GM12878 (cell line): ENCODE measurements around the gene TIMP4. TPM values are rescaled to one million over a fixed set of nuclear protein-coding genes. Genes with fewer than 3 reads are reported as not detected.

Experiments
- ATAC-seq: fragments of 200-7000 bp; cut with Tn5 transposase; 3 replicates; pipeline ENCODE4 v1.9.1; 2020; ENCODE audit warnings: mild to moderate bottlenecking, moderate library complexity
- BruUV-seq: library from RNA; stranded (reverse); fragments of 400-500 nt; replicated peaks from 2 replicates; lab custom pipeline; 2021; lab: Mats Ljungman, UMichigan
- CTCF ChIA-PET: fragments of 300-600 bp; sonication (Branson Sonifier 250); formaldehyde crosslinking; extraction: SDS; loops from one replicate; lab custom pipeline; 2021; ENCODE audit warnings: inconsistent platforms; lab: Yijun Ruan, JAX
- POLR2A ChIA-PET: fragments of 350-600 bp; formaldehyde crosslinking; extraction: SDS; loops from one replicate; lab custom pipeline; 2021; ENCODE audit warnings: inconsistent platforms; lab: Charles Lee
- RAD21 ChIA-PET: fragments of 300-600 bp; sonication (Branson Sonifier 250); formaldehyde crosslinking; loops from one replicate; lab custom pipeline; 2023; ENCODE audit warnings: antibody characterized with exemption; ENCODE audit not compliant: unreplicated experiment; lab: Charles Lee
- SMC1A ChIA-PET: fragments of 300-600 bp; sonication (Branson Sonifier 250); formaldehyde crosslinking; loops from one replicate; lab custom pipeline; 2023; ENCODE audit not compliant: unreplicated experiment, uncharacterized antibody; lab: Charles Lee
- DNase-seq: peaks from one replicate; pipeline ENCODE4 v3.0.0-alpha.2; 2011; ENCODE audit warnings: low read depth, low spot score
- FAIRE-seq: peaks from 3 replicates; lab custom pipeline; 2011; peaks lifted over from hg19 to GRCh38; lab: Jason Lieb, UNC
- H2AFZ ChIP-seq: 2 replicates; pipeline ENCODE4 v1.6.0; 2011; ENCODE audit warnings: low read depth, low read length, control low read depth; ENCODE audit not compliant: control insufficient read depth
- H3K27ac ChIP-seq: 2 replicates; pipeline ENCODE4 v1.5.1; 2011; ENCODE audit warnings: control low read depth; ENCODE audit not compliant: control insufficient read depth, insufficient read depth
- H3K27me3 ChIP-seq, 2 experiments: replicated peaks in 1 of 2; 2 replicates each; pipeline versions ENCODE4 v1.6.0 to v1.6.1; 2011; ENCODE audit warnings: low read length in 1 of 2; ENCODE audit not compliant: control insufficient read depth in 2 of 2, insufficient read depth in 2 of 2
- H3K36me3 ChIP-seq, 2 experiments: 2 replicates each; pipeline ENCODE4 v1.5.1; 2011; ENCODE audit warnings: low read length in 1 of 2; ENCODE audit not compliant: control insufficient read depth in 2 of 2, insufficient read depth in 2 of 2
- H3K4me1 ChIP-seq: 2 replicates; pipeline ENCODE4 v1.6.1; 2011; ENCODE audit warnings: mild to moderate bottlenecking, low read length, moderate library complexity, mixed read lengths; ENCODE audit not compliant: control insufficient read depth, insufficient read depth
- H3K4me2 ChIP-seq: 2 replicates; pipeline ENCODE4 v1.6.0; 2011; ENCODE audit warnings: control low read depth; ENCODE audit not compliant: control insufficient read depth, insufficient read depth
- H3K4me3 ChIP-seq: fragments of 200-600 bp; sonication (generic); 2 replicates; pipeline ENCODE4 v1.5.1; 2016
- H3K79me2 ChIP-seq: 2 replicates; pipeline ENCODE4 v1.6.0; 2011; ENCODE audit warnings: low read length; ENCODE audit not compliant: control insufficient read depth, insufficient read depth
- H3K9ac ChIP-seq: 2 replicates; pipeline ENCODE4 v1.8.0; 2011; ENCODE audit warnings: low read length, control low read depth, mixed read lengths; ENCODE audit not compliant: control insufficient read depth, insufficient read depth
- H3K9me3 ChIP-seq: replicated peaks from 3 replicates; pipeline ENCODE4 v1.5.1; 2011; ENCODE audit warnings: mild to moderate bottlenecking, low read length; ENCODE audit not compliant: control insufficient read depth, insufficient read depth
- H4K20me1 ChIP-seq: 2 replicates; pipeline ENCODE4 v1.6.0; 2011; ENCODE audit not compliant: control insufficient read depth, insufficient read depth
- BCL3 ChIP-seq: IDR thresholded peaks from 2 replicates; pipeline ENCODE4 v1.6.1; 2011; ENCODE audit warnings: borderline replicate concordance, low read depth, mild to moderate bottlenecking, moderate library complexity, low read length; ENCODE audit not compliant: insufficient read depth, poor library complexity, severe bottlenecking
- E2F8 ChIP-seq: fragments of 450-650 bp; IDR thresholded peaks from 2 replicates; pipeline ENCODE4 v1.6.1; 2018; ENCODE audit warnings: mild to moderate bottlenecking, low read depth, moderate library complexity; ENCODE audit not compliant: partially characterized antibody
- NR2F1 ChIP-seq: fragments of 450-650 bp; conservative IDR thresholded peaks from 2 replicates; pipeline ENCODE4 v1.6.1; 2017; ENCODE audit warnings: mild to moderate bottlenecking
- PML ChIP-seq: IDR thresholded peaks from 2 replicates; pipeline ENCODE4 v1.6.1; 2012; ENCODE audit warnings: low read length, inconsistent platforms
- POLR2AphosphoS5 ChIP-seq: IDR thresholded peaks from 2 replicates; pipeline ENCODE4 v1.6.1; 2011; ENCODE audit warnings: mild to moderate bottlenecking, low read length, inconsistent platforms
- RAD51 ChIP-seq: fragments of 450-650 bp; IDR thresholded peaks from 2 replicates; pipeline ENCODE4 v1.6.1; 2016; ENCODE audit warnings: moderate library complexity, mild to moderate bottlenecking, inconsistent platforms
- TCF3 ChIP-seq: IDR thresholded peaks from 2 replicates; pipeline ENCODE4 v1.6.1; 2012; ENCODE audit warnings: low read depth, mild to moderate bottlenecking, low read length, borderline replicate concordance; ENCODE audit not compliant: insufficient read depth
- WGBS: methylation state at CpG from one replicate; pipeline ENCODE4 v1.1.6; 2016; ENCODE audit warnings: low lambda C conversion rate; ENCODE audit not compliant: insufficient replicate concordance, insufficient coverage; ENCODE audit errors: missing lambda C conversion rate; 5-methylcytosine and 5-hydroxymethylcytosine counted together
- in situ Hi-C: fragments of 300-500 bp; cut with MboI; formaldehyde crosslinking; loops from 9 replicates; pipeline ENCODE4 v1.14.3; 2018; ENCODE audit warnings: mixed read lengths
- intact Hi-C: fragments of 100-400 bp; cut with micrococcal nuclease; formaldehyde crosslinking; loops from one replicate; pipeline ENCODE4 v1.14.2; 2022; ENCODE audit not compliant: unreplicated experiment
- polyA plus RNA-seq, 11 experiments: library from polyadenylated mRNA; depleted of rRNA in 4 of 11; unstranded in 6 of 11; stranded (reverse) in 5 of 11; fragments of >200 nt; fragmentation: Nextera tagmentation in 4 of 11; fragmentation: Illumina TruSeq in 1 of 11; extraction: Ambion mirVana in 4 of 11; extraction: Trizol in 1 of 11; gene quantifications; 1 replicate in 1 of 11; 2 replicates in 10 of 11; pipeline versions ENCODE4 v1.2.1 to v1.2.3, GENCODE V29; 2011 to 2016; ENCODE audit warnings: inconsistent platforms in 2 of 11, missing spikeins in 2 of 11, low read depth in 1 of 11
- total RNA-seq, 4 experiments: library from RNA; depleted of rRNA in 3 of 4; stranded (reverse); fragments of >200 nt in 3 of 4; fragmentation: Illumina TruSeq in 1 of 4; extraction: Trizol in 1 of 4; gene quantifications; 2 replicates each; pipeline versions ENCODE4 v1.2.1 to v1.2.3, GENCODE V29; 2013 to 2021

TIMP4 gene
- total and polyA plus RNA-seq, 10 of the 15 experiments (the other 5 are each of a cell fraction or from before 2014, with no cell fraction given): 0.07 TPM; not detected in 9

- no peak for TF ChIP-seq NR2F1
- TF ChIP-seq RAD51: no peak
- TF ChIP-seq TCF3: no peak
- no peak for TF ChIP-seq BCL3
- no peak for TF ChIP-seq PML
- no peak for TF ChIP-seq E2F8
These were observed 44.5 kb downstream of the TIMP4 start (continued) for GRCh38 chr3:12114251-12114650.

GRCh38 chr3:12107071-12107713 lies 51.5 kb downstream of the TIMP4 start:
- H4K20me1 ChIP-seq: no peaks in the 10 kb centered on the region
- CTCF ChIA-PET: no interaction called here

More at GRCh38 chr3:12107071-12107713, 51.5 kb downstream of the TIMP4 start:
- WGBS: 40% methylated on average over 8 of the region's 8 CpGs
- no peaks in the 10 kb centered on the region; the same call in 2 of the 3 replicates for H3K9me3 ChIP-seq
- DNase-seq (no peak), ATAC-seq (no peak)
- POLR2A ChIA-PET: no interaction called here
- intact Hi-C loops: no loop called here
- H3K4me1 ChIP-seq: no peaks in the 10 kb centered on the region
- SMC1A ChIA-PET: no interaction called here
- H3K9ac ChIP-seq: no peak overlapping the region
- H2AFZ ChIP-seq: no peak overlapping the region
- H3K79me2 ChIP-seq: no peaks in the 10 kb centered on the region
- no peak for TF ChIP-seq POLR2AphosphoS5
- TF ChIP-seq, all 136 proteins: peak for 0
- BruUV-seq: no TSS peak
- Histone ChIP-seq H3K36me3 (no peaks in the 10 kb centered on the region), H3K27me3 (no peaks in the 10 kb centered on the region), H3K4me2 (no peak overlapping the region), H3K27ac (no peak overlapping the region), H3K4me3 (no peak overlapping the region)
- FAIRE-seq: no peak
- RAD21 ChIA-PET: no interaction called here
- in situ Hi-C loops: no loop called here

Other genes starting within 250 kb of the TIMP4 start
- gene SYN2, start 154.5 kb downstream of the TIMP4 start, total RNA-seq (2014; rRNA removed): not detected in 2 replicates
- gene SYN2, start 154.5 kb downstream of the TIMP4 start, total RNA-seq (2014; rRNA removed; fragmentation: Illumina TruSeq; extraction: Trizol): not detected in 2 replicates
- gene SYN2, start 154.5 kb downstream of the TIMP4 start, total RNA-seq (2021): not detected in 2 replicates
- gene SYN2, start 154.5 kb downstream of the TIMP4 start, polyA plus RNA-seq (2011; rRNA removed): not detected in 2 replicates
- gene SYN2, start 154.5 kb downstream of the TIMP4 start, polyA plus RNA-seq (2014; fragmentation: Illumina TruSeq; extraction: Trizol): 0.09 and 0.21 TPM in 2 replicates
- under 1 TPM in 1 of 2 experiments, not detected in 1; 0.08 TPM for gene SYN2, start 154.5 kb downstream of the TIMP4 start, polyA plus RNA-seq (2014; fragmentation: Nextera tagmentation; extraction: Ambion mirVana)
- gene SYN2, start 154.5 kb downstream of the TIMP4 start, polyA plus RNA-seq (2014; rRNA removed): 0.04 TPM in 1 of 2 replicates, not detected in the other
- not detected for gene SYN2, start 154.5 kb downstream of the TIMP4 start, polyA plus RNA-seq (2016; fragmentation: Nextera tagmentation; extraction: Ambion mirVana)
- gene PPARG, start 130.2 kb upstream of the TIMP4 start, total RNA-seq (2014; rRNA removed): 0.11 TPM in 1 of 2 replicates, not detected in the other
- not detected in 2 replicates for gene PPARG, start 130.2 kb upstream of the TIMP4 start, total RNA-seq (2014; rRNA removed; fragmentation: Illumina TruSeq; extraction: Trizol)
- 0.15 and 0.16 TPM in 2 replicates for gene PPARG, start 130.2 kb upstream of the TIMP4 start, total RNA-seq (2021)
- gene PPARG, start 130.2 kb upstream of the TIMP4 start, polyA plus RNA-seq (2011; rRNA removed): 0.86 and 0.91 TPM in 2 replicates
- 0.06 TPM in 1 of 2 replicates, not detected in the other for gene PPARG, start 130.2 kb upstream of the TIMP4 start, polyA plus RNA-seq (2014; fragmentation: Illumina TruSeq; extraction: Trizol)
- gene PPARG, start 130.2 kb upstream of the TIMP4 start, polyA plus RNA-seq (2014; fragmentation: Nextera tagmentation; extraction: Ambion mirVana): not detected
- not detected in 2 replicates for gene PPARG, start 130.2 kb upstream of the TIMP4 start, polyA plus RNA-seq (2014; rRNA removed)
- gene PPARG, start 130.2 kb upstream of the TIMP4 start, polyA plus RNA-seq (2016; fragmentation: Nextera tagmentation; extraction: Ambion mirVana): under 1 TPM in 1 of 2 experiments, not detected in 1; 0.12 TPM